Thyroid gland (tissue), 4 donors: Measurements from ENCODE around the gene RRM2. TPM values are rescaled to one million over a fixed set of nuclear protein-coding genes. Genes with fewer than 3 reads are reported as not detected.
A peak's percentile ranks its signal among the peaks of the same experiment; 100 is the strongest.
"Not testable (repeated sequence)": the region's sequence is repeated elsewhere in the genome, so short reads cannot be mapped to it uniquely, and the experiment has no call there.

Experiments used
- DNase-seq, 2 donors: peaks; one replicate each; pipeline ENCODE4 v3.0.0-alpha.2; 2019
- H3K27ac ChIP-seq, 3 donors: fragments of 200-600 bp; sonication (generic); 1 replicate in 2 of 3; 2 replicates in 1 of 3; pipeline ENCODE4 v1.5.1; 2016 to 2019; ENCODE audit warnings: mild to moderate bottlenecking in 1 of 3, moderate library complexity in 1 of 3
- H3K27me3 ChIP-seq: fragments of 200-600 bp; sonication (generic); one replicate; pipeline ENCODE4 v1.5.1; 2019
- H3K36me3 ChIP-seq, 2 donors: fragments of 200-600 bp; sonication (generic); one replicate each; pipeline ENCODE4 v1.5.1; 2016 to 2019
- H3K4me1 ChIP-seq, 2 donors: fragments of 200-600 bp; sonication (generic); one replicate each; pipeline ENCODE4 v1.5.1; 2017 to 2019
- H3K4me3 ChIP-seq, 3 donors: fragments of 200-600 bp; sonication (generic); replicated peaks in 1 of 3; 1 replicate in 2 of 3; 2 replicates in 1 of 3; pipeline ENCODE4 v1.5.1; 2016; ENCODE audit warnings: mild to moderate bottlenecking in 1 of 3
- H3K9me3 ChIP-seq: fragments of 200-600 bp; sonication (generic); one replicate; pipeline ENCODE4 v1.5.1; 2017
- CTCF ChIP-seq, 6 experiments: fragments of 200-600 bp in 3 of 6; fragments of 450-650 bp in 3 of 6; sonication (generic) in 3 of 6; IDR thresholded peaks; one replicate each; pipeline ENCODE4 v1.5.1; 2016 to 2019; ENCODE audit warnings: antibody characterized with exemption in 6 of 6, mild to moderate bottlenecking in 2 of 6, inconsistent platforms in 1 of 6, moderate library complexity in 1 of 6
- POLR2A ChIP-seq, 2 donors: fragments of 450-650 bp; IDR thresholded peaks; one replicate each; pipeline ENCODE4 v1.6.1; 2017; ENCODE audit warnings: antibody characterized with exemption in 2 of 2, mild to moderate bottlenecking in 2 of 2, moderate library complexity in 1 of 2
- WGBS, 2 donors: methylation state at CpG; one replicate each; pipeline ENCODE4 v1.1.5; 2017; 5-methylcytosine and 5-hydroxymethylcytosine counted together
- intact Hi-C: fragments of 100-400 bp; cut with DNase I; formaldehyde crosslinking; loops from one replicate; pipeline ENCODE4 v1.15.1; 2023
- total RNA-seq, 4 donors: library from RNA; depleted of rRNA; stranded (reverse); fragments of >200 nt; gene quantifications; one replicate each; pipeline ENCODE4 v1.2.3, GENCODE V29; 2016

Gene RRM2
- total RNA-seq, 4 donors from 2014 or later = 0.27 to 0.83 (median 0.75) TPM; not detected in 1

GRCh38 chr2:10096641-10097040 is 25.9 kb upstream of the RRM2 start:
- 95 to 96% methylated on average over 7 to 10 of the region's 10 CpGs for WGBS, 2 donors
- H3K36me3 ChIP-seq = no peaks in the 10 kb centered on the region
- no peak overlapping the region for H3K27ac ChIP-seq
- H3K4me1 ChIP-seq = peaks cover 0 to 8% of the 10 kb centered on the region in 2 donors
- DNase-seq = no peak
- no peaks in the 10 kb centered on the region for H3K27me3 ChIP-seq
- TF ChIP-seq CTCF (IDR thresholded peaks at IDR 0.05) (no peak), POLR2A (IDR thresholded peaks at IDR 0.05) (no peak)
- H3K9me3 ChIP-seq = no peaks in the 10 kb centered on the region
- intact Hi-C loops = no loop called here
- no peak overlapping the region for H3K4me3 ChIP-seq

GRCh38 chr2:10097352-10098148 is 25.0 kb upstream of the RRM2 start:
- Histone ChIP-seq H3K36me3 (no peaks in the 10 kb centered on the region), H3K4me1 (peaks cover 0 to 8% of the 10 kb centered on the region in 2 donors), H3K27ac (no peak overlapping the region), H3K9me3 (no peaks in the 10 kb centered on the region), H3K27me3 (no peaks in the 10 kb centered on the region), H3K4me3 (no peak overlapping the region)
- 34 to 36% methylated on average over 11 to 16 of the region's 16 CpGs for WGBS, 2 donors
- DNase-seq = peak; percentile 53 to 63
- TF ChIP-seq POLR2A (IDR thresholded peaks at IDR 0.05) (no peak), CTCF (IDR thresholded peaks at IDR 0.05) (peak; percentile 71 to 96 (median 87))
- intact Hi-C loops = no loop called here

- TF ChIP-seq POLR2A (IDR thresholded peaks at IDR 0.05) (no peak), CTCF (IDR thresholded peaks at IDR 0.05) (no peak)
- Histone ChIP-seq H3K27me3 (no peaks in the 10 kb centered on the region), H3K4me1 (peaks cover 0 to 8% of the 10 kb centered on the region in 2 donors), H3K36me3 (no peaks in the 10 kb centered on the region), H3K4me3 (no peak overlapping the region), H3K9me3 (no peaks in the 10 kb centered on the region), H3K27ac (no peak overlapping the region)
- no peak for DNase-seq
- WGBS, 2 donors = 68 to 71% methylated on average over 7 of the region's 7 CpGs
- intact Hi-C loops = no loop called here
Measured at GRCh38 chr2:10101491-10101890, 21.0 kb upstream of the RRM2 start.

GRCh38 chr2:10103179-10103578 is 19.4 kb upstream of the RRM2 start:
- Histone ChIP-seq H3K27me3 (no peaks in the 10 kb centered on the region), H3K4me3 (no peak overlapping the region), H3K27ac (no peak overlapping the region), H3K9me3 (no peaks in the 10 kb centered on the region), H3K4me1 (no peaks in the 10 kb centered on the region), H3K36me3 (no peaks in the 10 kb centered on the region)
- TF ChIP-seq CTCF (IDR thresholded peaks at IDR 0.05) = no peak
- TF ChIP-seq POLR2A (IDR thresholded peaks at IDR 0.05) = no peak
- intact Hi-C loops = no loop called here
- 80% methylated on average over 6 of the region's 6 CpGs for WGBS, 2 donors
- DNase-seq = no peak

- DNase-seq, H3K4me1 ChIP-seq, intact Hi-C loops, H3K9me3 ChIP-seq, H3K36me3 ChIP-seq, H3K27me3 ChIP-seq, H3K27ac ChIP-seq, H3K4me3 ChIP-seq: not testable (repeated sequence)
Measured at GRCh38 chr2:10104906-10105305, 17.6 kb upstream of the RRM2 start.
